HG03521 (cell line): ENCODE data around the gene HRAS.
"Not testable (repeated sequence)": the region's sequence is repeated elsewhere in the genome, so short reads cannot be mapped to it uniquely, and the experiment has no call there.

Source experiments
- ATAC-seq: cut with Tn5 transposase; IDR thresholded peaks from one replicate; pipeline ENCODE4 v1.9.1; 2021; ENCODE audit warnings: mild to moderate bottlenecking, moderate library complexity; ENCODE audit not compliant: unreplicated experiment

Gene HRAS

GRCh38 chr11:535519-536454 is at the start of gene HRAS:
TSS of gene HRAS (minus strand) at chr11:535576.
- peak; percentile 62 for ATAC-seq

GRCh38 chr11:584287-584686 is 48.9 kb upstream of the HRAS start:
- ATAC-seq = no peak

- no peak for ATAC-seq
Measured at GRCh38 chr11:581752-582151, 46.4 kb upstream of the HRAS start.

- ATAC-seq = no peak
Measured at GRCh38 chr11:581342-581741, 46.0 kb upstream of the HRAS start.

GRCh38 chr11:579830-580601 is 44.6 kb upstream of the HRAS start:
- ATAC-seq = no peak

GRCh38 chr11:578276-579035 is 43.1 kb upstream of the HRAS start:
- ATAC-seq = no peak

GRCh38 chr11:577611-577894 is 42.2 kb upstream of the HRAS start:
- no peak for ATAC-seq

- no peak for ATAC-seq
Measured at GRCh38 chr11:576811-577610, 41.6 kb upstream of the HRAS start.

GRCh38 chr11:575996-576768 is 40.8 kb upstream of the HRAS start, which contains the start of gene PHRF1:
TSS of gene PHRF1 (plus strand) at chr11:576470. CDS start at chr11:581513, 5,043 bp downstream.
- ATAC-seq = peak; percentile 83

- ATAC-seq = peak; percentile 35
Measured at GRCh38 chr11:575313-575995, 40.1 kb upstream of the HRAS start.

GRCh38 chr11:574632-575312 is 39.4 kb upstream of the HRAS start:
- ATAC-seq = no peak

- not testable (repeated sequence) for ATAC-seq
Measured at GRCh38 chr11:574031-574570, 38.7 kb upstream of the HRAS start.

GRCh38 chr11:573146-573759 is 37.9 kb upstream of the HRAS start:
- no peak for ATAC-seq

- no peak for ATAC-seq
Measured at GRCh38 chr11:571802-572185, 36.4 kb upstream of the HRAS start.

- ATAC-seq = no peak
Measured at GRCh38 chr11:569158-569885, 33.9 kb upstream of the HRAS start.

GRCh38 chr11:568306-569157 is 33.2 kb upstream of the HRAS start:
- ATAC-seq = peak; percentile 83
